Skin of body (tissue), 2 donors: ENCODE results near the gene GNA14. TPM values are rescaled to one million over a fixed set of nuclear protein-coding genes. Genes with fewer than 3 reads are reported as not detected.
"Not testable (repeated sequence)": the region's sequence is repeated elsewhere in the genome, so short reads cannot be mapped to it uniquely, and the experiment has no call there.

ENCODE experiments used
- DNase-seq: peaks from one replicate; lab custom pipeline; 2025; lab: John Stamatoyannopoulos, UW
- total RNA-seq: library from RNA; depleted of rRNA; stranded (reverse); fragments of >200 nt; gene quantifications from one replicate; pipeline ENCODE4 v1.2.3, GENCODE V29; 2014

GNA14 gene
- total RNA-seq, 1 donor from 2014 or later: 1.6 TPM

DNA sequence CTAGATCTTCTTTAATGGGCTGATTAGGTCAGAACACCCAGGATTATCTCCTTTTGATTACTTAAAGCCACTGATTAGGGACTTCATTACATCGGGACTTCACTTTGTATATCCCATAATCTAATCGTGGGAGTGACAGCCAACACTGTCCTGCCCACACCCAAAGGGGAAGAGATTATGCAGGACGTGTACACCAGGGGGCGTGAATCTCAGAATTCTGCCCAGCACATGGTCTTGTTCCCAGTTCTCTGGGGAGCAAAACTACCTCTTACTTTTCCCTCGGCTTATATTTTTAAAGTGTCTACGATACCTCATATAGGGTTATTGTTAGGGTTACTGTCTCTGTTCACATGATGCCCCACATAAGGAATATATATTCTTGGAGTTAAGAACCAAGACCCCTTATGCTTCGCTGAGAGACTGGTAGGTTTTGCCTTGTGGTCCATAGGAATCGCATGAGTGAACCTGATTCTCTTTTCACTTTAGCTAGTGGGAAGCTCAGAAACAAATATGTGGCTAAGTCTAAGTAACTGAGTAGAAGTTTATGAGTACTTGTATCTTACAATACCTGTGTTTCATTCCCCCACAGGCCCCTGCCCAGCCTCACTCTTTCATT lies 192.7 kb downstream of the GNA14 start:
- no peak for DNase-seq

DNA sequence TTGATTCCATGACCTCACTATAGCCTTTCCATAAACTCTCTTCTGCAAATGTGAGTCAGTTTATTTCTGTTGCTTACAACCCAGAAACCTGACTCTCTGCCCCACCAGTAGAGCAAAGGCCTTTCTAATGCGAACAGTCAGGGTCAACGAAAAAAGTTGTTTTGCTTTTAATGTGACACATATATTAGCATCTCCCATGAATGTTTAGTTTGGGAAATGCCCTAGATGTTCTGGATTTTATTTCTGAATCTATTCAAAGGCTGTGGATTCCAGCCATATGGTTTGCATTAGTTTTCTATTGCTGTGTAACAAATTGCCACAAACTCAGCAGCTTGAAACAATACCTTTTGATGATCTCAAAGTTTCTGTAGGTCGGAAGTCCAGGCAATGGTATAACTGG lies 193.5 kb downstream of the GNA14 start:
- DNase-seq: peak; percentile 10

DNA sequence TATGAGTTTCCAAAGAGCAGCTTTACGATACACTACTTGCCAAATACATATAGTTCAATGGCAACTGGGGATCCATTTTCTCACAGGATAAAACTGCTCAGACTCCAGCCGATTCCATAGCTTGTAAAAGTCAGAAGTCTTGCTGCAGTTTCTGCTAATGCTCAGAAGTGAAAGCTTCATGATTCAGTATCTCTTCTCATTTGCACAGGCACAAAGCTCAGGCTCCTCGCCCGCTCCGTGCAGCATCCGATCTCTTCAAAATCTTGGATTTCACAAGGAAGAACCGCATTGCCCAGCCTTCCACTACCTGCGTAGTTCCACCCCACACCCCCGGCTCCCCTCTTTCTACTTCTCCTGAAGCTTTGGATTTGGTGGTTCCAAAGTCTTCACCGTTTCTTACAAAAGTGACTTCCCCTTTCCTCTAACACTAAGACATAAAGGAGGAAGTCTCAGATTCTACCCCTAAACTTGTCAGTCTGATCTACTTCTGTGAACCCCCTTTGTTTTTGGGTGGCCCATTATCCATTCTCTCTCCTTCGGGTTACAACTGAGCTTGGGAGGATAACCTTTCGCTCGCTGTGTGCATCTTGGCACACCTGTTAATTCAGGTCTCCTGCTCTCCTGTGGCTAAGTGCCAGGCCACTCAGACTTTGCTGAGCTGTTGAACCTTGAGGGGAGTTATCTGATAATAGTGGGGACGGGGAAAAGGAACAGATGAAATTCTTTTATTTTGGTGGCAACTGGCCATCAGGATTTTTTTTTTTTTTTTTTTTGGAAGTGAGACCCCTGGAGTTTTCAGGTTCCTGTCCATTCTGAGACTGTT lies 194.1 kb downstream of the GNA14 start:
- DNase-seq: no peak

DNA sequence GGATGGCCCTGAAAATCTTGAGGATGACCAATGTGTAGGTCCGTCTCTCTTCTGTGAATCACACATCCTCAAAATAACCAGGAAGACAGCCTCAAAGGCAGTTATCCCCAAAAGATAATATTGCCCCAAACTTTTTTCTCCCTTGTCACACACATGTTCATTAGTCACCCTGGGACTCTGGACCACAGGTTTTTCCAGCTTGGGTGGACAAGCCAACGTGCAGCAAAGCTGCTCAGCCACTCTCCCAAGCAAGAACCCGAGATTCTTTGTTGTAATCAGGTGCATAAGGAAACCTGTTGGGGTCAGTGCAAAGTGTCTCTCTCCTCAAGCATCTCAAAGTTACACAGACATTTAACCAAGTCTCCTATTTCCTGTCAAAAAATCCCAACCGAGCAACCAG lies 196.6 kb downstream of the GNA14 start:
- no peak for DNase-seq

DNA sequence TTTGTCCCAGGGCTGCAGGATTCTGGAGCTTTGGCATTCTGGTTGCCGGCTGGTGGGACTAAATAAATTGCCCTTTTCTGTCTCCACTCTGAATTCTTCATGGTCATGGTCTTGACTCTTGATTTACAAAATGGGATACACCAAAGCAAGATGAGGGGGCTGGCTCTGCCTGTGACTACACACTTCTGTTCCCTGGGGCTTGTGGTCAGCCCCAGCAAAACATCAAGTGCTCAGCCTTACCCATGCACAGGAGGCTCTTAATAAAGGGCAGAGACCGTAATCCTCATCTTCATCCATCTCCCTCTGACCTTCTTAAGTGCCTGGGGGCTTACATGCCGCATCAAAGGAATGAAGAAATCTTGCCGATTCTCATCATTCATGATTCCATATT lies 198.0 kb downstream of the GNA14 start:
- no peak for DNase-seq

DNA sequence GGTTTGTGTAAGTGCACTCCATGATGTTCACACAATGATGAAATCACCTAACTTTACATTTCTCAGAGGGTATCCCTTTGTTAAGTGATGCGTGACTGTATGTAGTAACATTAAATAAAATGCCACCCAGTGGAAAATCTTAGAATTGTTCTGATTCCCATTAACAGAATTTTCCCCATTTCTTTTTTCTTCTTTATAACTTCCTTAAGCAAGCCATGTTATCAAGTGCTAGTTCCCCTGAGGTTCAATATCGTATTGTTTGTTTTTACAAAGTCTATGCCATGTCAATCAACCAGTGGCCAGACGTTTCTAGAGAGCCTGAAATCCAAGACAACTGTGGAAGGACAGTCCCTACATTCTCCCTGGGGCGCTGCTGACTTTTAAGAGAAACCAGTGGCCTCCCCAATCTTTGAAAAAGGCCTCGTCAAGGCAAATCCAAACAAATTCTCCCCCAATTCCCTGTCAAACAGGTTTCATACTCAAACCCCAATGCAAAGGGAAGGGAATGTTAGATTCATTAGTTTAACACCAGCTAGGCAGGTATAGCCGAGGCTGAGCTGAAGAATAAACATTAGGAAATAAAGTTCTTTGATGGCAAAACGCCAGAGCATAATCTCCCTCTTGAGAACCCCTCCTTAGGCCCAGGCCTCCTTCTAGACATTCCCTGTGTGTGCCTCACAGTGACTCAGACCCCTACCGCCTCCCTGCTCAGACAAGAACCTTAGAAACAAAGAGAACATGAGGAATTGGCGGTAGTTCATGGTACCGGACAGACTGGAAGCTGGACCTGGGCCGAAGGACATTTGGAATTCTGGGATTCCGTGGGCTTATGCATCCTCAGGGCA lies 198.7 kb downstream of the GNA14 start:
- no peak for DNase-seq

DNA sequence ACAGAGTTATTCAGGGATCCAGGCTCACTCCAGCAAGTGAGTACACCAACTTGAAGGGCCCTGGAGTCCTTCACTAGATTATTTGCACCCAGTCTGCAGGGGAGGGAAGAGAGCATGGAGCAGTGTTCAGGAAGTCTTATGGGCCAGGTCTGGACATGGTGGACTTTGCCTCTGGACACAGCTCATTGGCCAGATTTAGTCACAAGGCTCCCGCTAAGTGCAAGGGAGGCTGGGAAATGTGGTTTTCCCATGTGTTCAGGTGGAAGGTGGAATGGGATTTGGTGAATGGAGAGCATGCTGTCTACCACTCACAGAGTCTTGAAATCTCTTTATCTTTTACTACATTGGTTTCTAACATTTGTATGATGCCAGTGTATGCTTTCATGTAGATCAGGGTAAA lies 200.5 kb downstream of the GNA14 start:
- DNase-seq: no peak

DNA sequence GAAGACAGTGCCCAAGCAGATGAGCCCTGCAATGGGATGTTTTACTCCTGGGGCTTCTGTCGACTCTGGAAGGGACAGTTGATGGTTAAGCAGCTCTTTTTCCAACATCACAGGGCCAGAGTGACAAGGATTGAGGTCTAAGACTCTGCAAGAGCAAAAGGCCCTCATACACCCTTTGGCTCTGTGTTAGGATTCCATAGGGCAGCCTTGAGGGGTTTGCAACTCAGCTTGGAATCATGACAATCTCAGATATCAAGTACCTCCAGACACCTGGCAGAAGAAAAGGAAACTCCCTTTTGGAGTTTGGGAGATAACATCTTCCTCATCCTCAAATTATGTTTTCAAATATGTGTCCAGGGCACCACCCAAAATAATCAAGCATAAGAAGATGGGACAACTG lies 205.7 kb downstream of the GNA14 start:
- DNase-seq: no peak

DNA sequence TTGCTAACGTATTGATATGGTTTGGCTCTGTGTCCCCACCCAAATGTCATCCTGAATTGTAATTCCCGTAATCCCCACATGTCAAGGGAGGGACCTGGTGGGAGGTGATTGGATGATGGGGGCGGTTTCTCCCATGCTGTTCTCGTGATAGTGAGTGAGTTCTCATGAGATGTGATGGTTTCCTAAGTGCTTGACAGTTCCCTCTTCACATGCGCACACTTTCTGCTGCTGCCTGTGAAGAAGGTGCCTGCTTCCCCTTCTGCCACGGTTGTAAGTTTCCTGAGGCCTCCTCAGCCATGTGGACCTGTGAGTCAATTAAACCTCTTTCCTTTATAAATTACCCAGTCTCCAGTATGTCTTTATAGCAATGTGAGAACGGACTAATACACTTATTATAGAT lies 207.0 kb downstream of the GNA14 start:
- not testable (repeated sequence) for DNase-seq

DNA sequence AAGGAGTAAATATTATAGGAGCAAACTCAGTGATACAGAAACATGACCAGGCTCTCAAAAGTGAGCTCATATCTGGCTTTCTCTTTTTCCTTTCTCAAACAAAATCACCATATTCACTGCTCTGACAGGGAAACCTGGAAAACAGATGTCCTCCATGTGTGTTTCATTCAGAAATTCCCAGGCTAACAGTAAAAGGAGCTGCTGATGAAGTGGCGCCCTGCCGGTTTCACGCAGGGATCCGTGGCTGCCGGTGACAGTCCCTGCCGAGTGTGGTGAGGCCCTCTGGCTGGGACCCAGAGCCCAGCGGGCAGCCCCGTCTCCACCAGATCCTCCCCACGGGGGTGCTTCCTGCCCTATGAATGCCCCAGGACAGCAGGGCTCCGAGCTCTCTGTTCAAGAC lies 208.1 kb downstream of the GNA14 start:
- DNase-seq: peak; percentile 95

DNA sequence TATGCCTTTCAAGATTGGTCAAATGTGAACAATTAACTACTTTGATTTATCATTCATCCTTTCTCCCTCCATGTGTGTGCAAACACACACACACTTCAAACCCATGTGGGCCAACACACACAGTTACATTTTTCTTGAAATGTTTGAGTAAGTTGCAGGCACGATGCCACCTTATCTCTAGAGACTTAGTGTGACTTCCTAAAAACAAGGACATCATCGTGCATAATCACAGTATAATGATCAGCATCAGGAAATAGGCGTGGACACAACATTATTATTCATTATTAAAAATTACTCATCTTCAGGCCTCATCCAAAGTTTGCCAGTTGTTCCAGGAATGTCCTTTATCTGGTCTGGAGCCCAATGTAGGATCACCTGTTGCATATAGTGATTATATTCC lies 209.5 kb downstream of the GNA14 start:
- no peak for DNase-seq

DNA sequence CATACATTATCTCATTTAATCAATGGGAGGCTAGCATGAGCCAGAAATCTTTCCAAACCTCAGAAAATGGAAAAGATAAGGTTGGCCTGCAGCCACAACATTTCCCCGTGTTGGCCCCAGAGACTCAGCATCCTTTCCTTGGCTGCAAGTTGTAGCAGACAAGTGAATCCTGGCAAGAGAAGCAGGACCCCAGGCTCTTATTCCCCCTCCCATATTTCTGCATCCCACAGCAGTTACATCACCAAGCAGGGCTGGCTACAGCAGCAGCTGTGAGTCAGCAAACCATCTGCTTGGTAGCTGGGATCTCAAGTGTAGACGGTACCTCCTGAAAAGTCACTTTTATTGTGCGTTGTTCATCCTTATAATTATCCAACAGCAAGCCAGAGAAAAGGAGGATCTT lies 212.4 kb downstream of the GNA14 start:
- DNase-seq: peak; percentile 85

DNA sequence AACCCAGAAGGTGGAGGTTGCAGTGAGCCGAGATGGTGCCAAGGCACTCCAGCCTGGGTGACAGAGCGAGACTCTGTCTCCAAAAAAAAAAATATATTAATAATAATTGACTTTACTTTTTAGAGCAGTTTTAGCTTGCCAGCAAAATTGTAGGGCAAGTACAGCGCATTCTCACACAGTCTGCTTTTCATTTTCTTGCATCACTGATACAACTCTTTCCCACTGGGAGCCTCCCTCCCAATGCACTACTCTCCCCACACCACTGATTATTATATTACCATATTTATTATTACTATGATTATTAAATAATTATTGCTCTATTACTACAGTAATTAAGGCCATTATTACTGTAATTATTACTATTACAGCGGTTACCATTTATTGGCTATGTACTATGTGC lies 212.8 kb downstream of the GNA14 start:
- peak; percentile 59 for DNase-seq

DNA sequence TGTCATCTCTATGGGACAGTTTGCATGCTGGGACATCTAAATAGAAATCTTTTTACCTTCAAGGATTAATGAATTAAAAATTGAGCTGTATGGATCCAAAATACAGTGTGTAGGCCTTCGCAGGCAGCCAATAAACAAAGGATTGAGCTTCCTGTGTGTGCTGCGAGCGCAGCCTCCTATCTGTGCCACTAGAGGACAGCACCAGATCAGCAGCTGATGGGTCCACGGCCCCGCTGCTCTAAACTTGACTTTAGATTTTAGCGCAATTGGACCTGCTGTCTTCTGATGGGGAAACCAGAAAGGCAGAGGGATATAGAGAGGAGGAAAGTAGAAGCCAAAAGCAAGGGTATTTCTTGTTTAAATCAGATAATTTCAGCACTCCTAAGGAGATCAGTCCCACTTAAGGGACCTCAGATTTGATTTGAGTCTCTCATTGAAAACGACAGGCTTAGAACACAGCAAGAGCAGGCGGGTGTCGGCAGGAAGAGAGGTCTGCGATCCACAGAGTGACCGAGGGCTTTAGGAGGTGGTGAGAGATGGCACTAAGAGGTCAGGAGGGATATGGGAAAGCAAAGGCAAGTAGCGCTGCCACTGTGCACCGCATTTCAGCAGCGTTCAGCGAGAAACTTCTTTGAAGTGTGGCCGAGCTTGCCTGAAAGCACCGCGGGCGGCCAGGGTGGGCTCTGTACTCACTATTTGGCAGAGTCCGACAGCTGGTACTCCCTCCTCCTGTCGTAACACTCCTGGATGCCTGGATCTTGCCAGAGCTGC lies 214.3 kb downstream of the GNA14 start:
- DNase-seq: peak; percentile 70

DNA sequence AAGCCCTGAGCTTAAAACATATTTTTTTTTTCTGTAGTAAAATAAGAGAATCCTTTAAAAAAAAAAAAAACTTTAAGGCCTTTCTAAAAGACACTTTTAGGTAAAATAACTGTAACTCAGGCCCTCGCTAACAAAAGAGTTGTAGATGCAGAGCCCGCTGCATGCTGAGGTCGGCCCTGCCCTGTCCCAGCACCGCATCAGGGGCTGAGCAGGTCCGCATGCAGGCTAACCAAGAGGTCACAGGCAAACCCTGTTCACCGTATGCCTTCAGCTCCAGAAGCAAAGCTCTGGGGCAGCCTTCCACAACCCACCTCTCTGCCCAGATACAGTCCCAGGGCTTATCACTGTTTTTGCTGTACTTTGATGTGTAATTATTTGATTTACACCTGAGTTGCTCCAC lies 216.1 kb downstream of the GNA14 start:
- DNase-seq: no peak

DNA sequence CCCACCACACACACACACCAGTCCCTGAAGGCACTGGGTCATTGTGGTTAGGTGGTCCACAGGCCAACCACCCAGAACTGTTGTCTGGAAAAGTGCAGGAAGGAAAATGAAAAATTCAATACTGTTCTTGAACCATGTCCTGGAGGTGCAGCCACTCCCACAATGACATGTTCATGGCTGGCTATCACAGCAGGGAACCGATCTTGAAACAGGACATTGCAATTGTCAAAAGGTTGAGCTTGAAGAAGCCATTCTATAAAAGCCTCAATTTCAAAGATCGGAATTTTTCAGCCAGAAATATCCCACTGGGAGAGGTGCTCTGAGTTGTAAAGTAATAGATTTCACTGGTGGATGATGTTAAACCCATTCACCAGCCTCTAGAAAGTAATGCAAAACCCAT lies 218.2 kb downstream of the GNA14 start:
- no peak for DNase-seq

DNA sequence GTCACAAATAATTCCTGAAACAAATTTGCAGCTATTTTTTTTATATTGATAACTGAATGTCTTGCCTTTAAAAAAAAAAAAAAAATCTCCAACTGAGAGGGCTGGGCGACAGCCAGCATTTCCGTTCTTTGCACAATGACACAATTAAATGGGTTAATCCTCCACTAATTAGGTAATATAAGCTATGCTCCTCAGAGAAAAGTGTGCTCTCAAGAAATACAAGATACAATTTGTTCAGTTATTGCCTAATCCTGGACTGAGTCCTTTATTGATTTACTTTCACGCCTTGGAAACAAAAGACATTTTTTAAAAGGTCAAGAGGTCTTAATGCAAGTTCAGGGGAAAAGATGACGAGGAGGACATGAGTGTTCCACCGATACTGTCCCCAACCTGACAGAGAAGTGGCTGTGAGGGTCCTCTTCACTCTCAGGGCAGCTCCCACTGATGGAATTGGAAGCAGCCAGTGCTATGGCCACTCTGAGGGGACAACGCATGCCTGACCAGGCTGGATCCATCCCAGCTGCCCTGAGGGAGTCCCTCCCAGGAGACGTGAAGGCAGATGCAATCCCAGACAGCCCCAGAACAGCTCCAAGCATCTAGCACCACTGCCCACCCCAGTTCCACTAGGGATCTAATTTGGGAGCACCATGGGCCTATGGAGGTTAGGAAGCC lies 220.7 kb downstream of the GNA14 start:
- DNase-seq: no peak

DNA sequence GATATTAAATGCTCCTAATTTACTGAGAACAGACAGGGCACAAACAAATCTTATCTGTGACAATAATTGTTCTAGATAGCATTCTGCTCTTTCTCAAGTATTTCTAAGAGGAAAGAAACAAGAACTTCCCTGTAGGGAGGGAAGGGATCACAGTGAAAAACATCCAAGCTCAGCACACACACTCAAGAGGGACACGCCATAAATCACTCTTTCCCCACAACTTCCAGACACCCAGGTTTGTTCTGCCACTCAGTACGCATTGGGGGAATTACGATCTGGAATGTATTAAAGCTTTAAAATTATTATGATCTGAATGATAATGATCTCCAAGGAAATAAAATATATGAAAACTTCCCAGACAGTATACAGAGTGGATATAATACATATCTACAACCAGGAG lies 221.4 kb downstream of the GNA14 start:
- no peak for DNase-seq

DNA sequence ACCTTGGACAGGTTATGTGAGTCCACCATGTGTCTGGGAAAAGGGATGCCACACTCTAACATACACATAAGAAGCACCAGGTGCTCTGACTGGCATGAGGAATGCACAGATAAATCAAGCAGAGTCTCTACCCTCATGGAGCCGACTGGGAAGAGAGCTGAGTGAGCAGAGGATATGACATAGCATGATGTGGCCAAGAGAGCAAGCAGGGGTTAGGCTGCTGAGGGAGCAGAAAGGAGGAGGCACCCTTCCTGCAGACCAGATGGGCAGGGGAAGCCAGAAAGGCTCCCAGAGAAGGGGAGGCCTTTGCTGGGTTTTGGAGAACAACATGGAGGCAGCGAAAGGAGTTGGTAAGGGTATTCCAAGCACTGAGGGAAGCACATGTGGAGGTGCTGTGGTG lies 223.1 kb downstream of the GNA14 start:
- DNase-seq: no peak

DNA sequence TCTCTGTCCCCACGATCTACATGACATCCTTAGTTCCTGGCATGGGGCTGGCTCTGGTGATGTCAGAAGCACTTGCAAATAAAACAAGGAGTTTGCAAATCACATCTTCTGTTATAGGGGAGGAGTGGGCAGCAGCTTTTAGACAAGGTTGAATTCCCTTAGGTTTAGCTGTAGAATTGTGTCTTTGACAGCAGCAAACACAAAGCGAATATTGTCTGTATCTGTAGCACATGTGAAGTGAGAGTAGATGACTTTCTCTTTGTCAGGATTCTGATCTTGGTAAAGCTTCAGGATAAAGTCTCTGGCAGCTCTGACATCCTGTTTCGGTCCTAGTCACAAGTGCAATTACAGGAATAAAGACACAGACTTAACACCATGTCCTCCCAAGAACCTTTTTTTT lies 224.3 kb downstream of the GNA14 start:
- no peak for DNase-seq

DNA sequence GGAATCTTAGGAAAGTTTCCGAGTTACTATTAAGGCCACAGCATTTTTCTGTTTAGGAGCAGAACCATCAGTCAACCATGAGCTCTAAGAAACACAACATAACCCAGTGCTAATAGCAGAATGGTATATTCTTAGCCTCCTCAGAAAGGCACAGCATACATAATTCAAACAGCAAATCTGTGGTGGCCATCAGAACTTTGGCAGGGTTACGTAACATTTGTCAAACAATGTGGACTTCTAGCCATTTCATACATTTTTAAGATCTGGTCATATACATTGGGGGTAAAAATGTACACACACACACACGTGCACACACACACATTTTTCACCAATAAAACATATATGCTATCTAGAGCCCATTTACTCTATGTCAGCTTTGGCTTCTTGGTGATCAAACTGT lies 225.2 kb downstream of the GNA14 start:
- no peak for DNase-seq
